Endothelial cell of umbilical vein (primary cell): ENCODE data around the gene TPM4. TPM values are rescaled to one million over a fixed set of nuclear protein-coding genes. Genes with fewer than 3 reads are reported as not detected.

Source experiments
- BruUV-seq: library from RNA; stranded (reverse); fragments of 400-500 nt; replicated peaks from 2 replicates; lab custom pipeline; 2021; lab: Mats Ljungman, UMichigan
- CTCF ChIA-PET: fragments of 300-600, 350-600 bp; sonication (Branson Sonifier 250); formaldehyde crosslinking; loops from one replicate; lab custom pipeline; 2021; ENCODE audit warnings: antibody characterized with exemption, inconsistent platforms; lab: Charles Lee
- POLR2A ChIA-PET: fragments of 300-600, 350-600 bp; sonication (Branson Sonifier 250); formaldehyde crosslinking; loops from one replicate; lab custom pipeline; 2021; ENCODE audit warnings: antibody characterized with exemption, inconsistent platforms; lab: Charles Lee
- DNase-seq: peaks from one replicate; pipeline ENCODE4 v3.0.0-alpha.2; 2011; ENCODE audit warnings: low read depth, low spot score
- FAIRE-seq: peaks from 2 replicates; lab custom pipeline; 2011; peaks lifted over from hg19 to GRCh38; lab: Jason Lieb, UNC
- H2AFZ ChIP-seq: 2 replicates; pipeline ENCODE4 v1.6.0; 2012; ENCODE audit warnings: low read depth, low read length, control low read depth, inconsistent platforms
- H3K27ac ChIP-seq: 2 replicates; pipeline ENCODE4 v1.5.1; 2011; ENCODE audit warnings: low read depth, mild to moderate bottlenecking, control low read depth, low read length, moderate library complexity; ENCODE audit not compliant: insufficient read depth
- H3K27me3 ChIP-seq, 2 experiments: 2 replicates each; pipeline versions ENCODE4 v1.6.0 to v1.6.1; 2011; ENCODE audit warnings: low read length in 2 of 2, mixed read lengths in 1 of 2; ENCODE audit not compliant: control insufficient read depth in 2 of 2, insufficient read depth in 2 of 2
- H3K36me3 ChIP-seq, 2 experiments: 2 replicates in 1 of 2; 3 replicates in 1 of 2; pipeline ENCODE4 v1.5.1; 2011; ENCODE audit warnings: low read length in 2 of 2, mild to moderate bottlenecking in 1 of 2, moderate library complexity in 1 of 2; ENCODE audit not compliant: control insufficient read depth in 2 of 2, insufficient read depth in 2 of 2; ENCODE audit errors: extremely low read depth in 1 of 2
- H3K4me1 ChIP-seq: 3 replicates; pipeline ENCODE4 v1.5.1; 2011; ENCODE audit warnings: mild to moderate bottlenecking, low read length; ENCODE audit not compliant: control insufficient read depth, insufficient read depth; ENCODE audit errors: extremely low read depth
- H3K4me2 ChIP-seq: 2 replicates; pipeline ENCODE4 v1.6.1; 2011; ENCODE audit warnings: low read length, control low read depth, mixed read lengths; ENCODE audit not compliant: insufficient read depth
- H3K4me3 ChIP-seq, 3 experiments: fragments of 200-600 bp in 1 of 3; sonication (generic), shearing (Covaris generic) in 1 of 3; replicated peaks in 1 of 3; 2 replicates each; pipeline ENCODE4 v1.5.1; 2011 to 2016; ENCODE audit warnings: control low read depth in 3 of 3, low read length in 3 of 3, mild to moderate bottlenecking in 2 of 3, inconsistent platforms in 1 of 3, low read depth in 1 of 3, moderate library complexity in 1 of 3; ENCODE audit not compliant: insufficient read depth in 1 of 3
- H3K79me2 ChIP-seq: 2 replicates; pipeline ENCODE4 v1.6.0; 2012; ENCODE audit warnings: low read length, inconsistent platforms; ENCODE audit not compliant: control insufficient read depth, insufficient read depth
- H3K9ac ChIP-seq: replicated peaks from 2 replicates; pipeline ENCODE3; 2011; ENCODE audit warnings: low read length, control low read depth; ENCODE audit not compliant: insufficient read depth; ENCODE audit errors: extremely low read depth
- H3K9me1 ChIP-seq: replicated peaks from 3 replicates; pipeline ENCODE4 v1.6.0; 2011; ENCODE audit warnings: mild to moderate bottlenecking, low read length; ENCODE audit not compliant: control insufficient read depth, insufficient read depth; ENCODE audit errors: extremely low read depth
- H3K9me3 ChIP-seq: replicated peaks from 2 replicates; pipeline ENCODE4 v1.5.1; 2012; ENCODE audit warnings: low read length, inconsistent platforms; ENCODE audit not compliant: control insufficient read depth, insufficient read depth
- H4K20me1 ChIP-seq: replicated peaks from 2 replicates; pipeline ENCODE3; 2011; ENCODE audit warnings: mild to moderate bottlenecking, low read length; ENCODE audit not compliant: control insufficient read depth, insufficient read depth; ENCODE audit errors: extremely low read depth
- CTCF ChIP-seq, 2 donors: IDR thresholded peaks; 1 replicate in 1 of 2; 2 replicates in 1 of 2; pipeline ENCODE4 v1.5.1; 2011; ENCODE audit warnings: low read length in 2 of 2, mild to moderate bottlenecking in 2 of 2, moderate library complexity in 2 of 2, control low read depth in 1 of 2, inconsistent platforms in 1 of 2, low read depth in 1 of 2; ENCODE audit not compliant: insufficient read depth in 1 of 2; ENCODE audit errors: extremely low read depth in 1 of 2
- EZH2 ChIP-seq: IDR thresholded peaks from 2 replicates; pipeline ENCODE4 v1.6.1; 2012; ENCODE audit warnings: borderline replicate concordance, low read depth, mild to moderate bottlenecking, moderate library complexity, low read length, inconsistent platforms; ENCODE audit not compliant: severe bottlenecking
- FOS ChIP-seq: IDR thresholded peaks from 2 replicates; pipeline ENCODE4 v1.6.1; 2011; ENCODE audit warnings: mild to moderate bottlenecking, low read length, moderate library complexity, borderline replicate concordance; ENCODE audit not compliant: insufficient read depth
- GATA2 ChIP-seq: IDR thresholded peaks from 2 replicates; pipeline ENCODE4 v1.7.0; 2011; ENCODE audit warnings: low read depth, mild to moderate bottlenecking, moderate library complexity, mixed read lengths, low read length; ENCODE audit not compliant: insufficient read length, insufficient read depth
- MAX ChIP-seq: IDR thresholded peaks from 2 replicates; pipeline ENCODE4 v1.6.1; 2011; ENCODE audit not compliant: insufficient read depth, insufficient read length
- MYC ChIP-seq: IDR thresholded peaks from one replicate; pipeline ENCODE4 v1.6.1; 2011; ENCODE audit warnings: mild to moderate bottlenecking, low read depth, low read length
- POLR2A ChIP-seq: IDR thresholded peaks from 2 replicates; pipeline ENCODE4 v1.6.1; 2012; ENCODE audit warnings: low read depth, mild to moderate bottlenecking, control low read depth, low read length
- dilution Hi-C: fragments of 300-500 bp; cut with MboI; formaldehyde crosslinking; loops from one replicate; pipeline ENCODE4 v1.15.0; 2019; ENCODE audit warnings: low sequenced_read_pairs; ENCODE audit not compliant: extremely low pct_ligation_motif_present
- intact Hi-C: fragments of 100-400 bp; cut with micrococcal nuclease; formaldehyde crosslinking; loops from one replicate; pipeline ENCODE4 v1.10.0; 2022
- polyA plus RNA-seq, 4 experiments: library from polyadenylated mRNA; depleted of rRNA in 3 of 4; stranded (reverse) in 3 of 4; unstranded in 1 of 4; fragments of >200 nt; gene quantifications; 2 replicates each; pipeline versions ENCODE4 v1.2.1 to v1.2.3, GENCODE V29; 2011 to 2012; ENCODE audit warnings: missing spikeins in 1 of 4
- total RNA-seq: library from RNA; stranded (reverse); gene quantifications from 2 replicates; pipeline ENCODE4 v1.2.3, GENCODE V29; 2021

Gene TPM4
- total and polyA plus RNA-seq, 2 donors (not counting 3 experiments of a cell fraction or from before 2014, with no cell fraction given): 430 to 924 TPM

GRCh38 chr19:16111909-16112752 lies 35.8 kb downstream of the TPM4 start:
- Histone ChIP-seq H3K9me3 (no peaks in the 10 kb centered on the region), H3K36me3 (no peaks in the 10 kb centered on the region), H3K27me3 (no peaks in the 10 kb centered on the region), H3K9ac (peak overlapping the region; percentile 91), H3K4me2 (peak overlapping the region; percentile 80), H3K79me2 (peaks cover 44% of the 10 kb centered on the region), H4K20me1 (no peaks in the 10 kb centered on the region), H3K4me1 (peaks cover 12% of the 10 kb centered on the region), H2AFZ (peak overlapping the region; percentile 93), H3K4me3 (peak overlapping the region; percentile 75 to 96 (median 87)), H3K9me1 (no peaks in the 10 kb centered on the region), H3K27ac (peak overlapping the region; percentile 75)
- intact Hi-C loops: loop anchor here (1.0 kb wide), 4 partner anchors 33 to 73 kb away; partner anchors contain the start of gene FAM32A
- DNase-seq (no peak), FAIRE-seq (peak; percentile 73)
- dilution Hi-C loops: no loop called here
- BruUV-seq: no TSS peak
- TF ChIP-seq POLR2A (peak; percentile 75), CTCF (IDR thresholded peaks at IDR 0.05; ENCODE audit: extremely low read depth in 1 of 2, insufficient read depth in 1 of 2, low read depth in 1 of 2, low read length in 2 of 2) (no peak), EZH2 (no peak), MAX (no peak), GATA2 (no peak), MYC (no peak), FOS (no peak)
- CTCF ChIA-PET: interaction anchor here (1.2 to 2.1 kb wide), 4 partner anchors 36 to 693 kb away, joined by 3 to 35 read pairs (median 8); partner anchors contain the start of genes AKAP8L and TPM4
- POLR2A ChIA-PET: interaction anchor here (0.6 kb wide), 1 partner anchor 36 kb away, joined by 4 read pairs; the partner anchor contains the start of gene TPM4
